GM12878 (cell line): Measurements from ENCODE around the gene ATG5. TPM values are rescaled to one million over a fixed set of nuclear protein-coding genes. Genes with fewer than 3 reads are reported as not detected.

ENCODE experiments used
- ATAC-seq: fragments of 200-7000 bp; cut with Tn5 transposase; 3 replicates; pipeline ENCODE4 v1.9.1; 2020; ENCODE audit warnings: mild to moderate bottlenecking, moderate library complexity
- BruUV-seq: library from RNA; stranded (reverse); fragments of 400-500 nt; replicated peaks from 2 replicates; lab custom pipeline; 2021; lab: Mats Ljungman, UMichigan
- CTCF ChIA-PET: fragments of 300-600 bp; sonication (Branson Sonifier 250); formaldehyde crosslinking; extraction: SDS; loops from one replicate; lab custom pipeline; 2021; ENCODE audit warnings: inconsistent platforms; lab: Yijun Ruan, JAX
- POLR2A ChIA-PET: fragments of 350-600 bp; formaldehyde crosslinking; extraction: SDS; loops from one replicate; lab custom pipeline; 2021; ENCODE audit warnings: inconsistent platforms; lab: Charles Lee
- RAD21 ChIA-PET: fragments of 300-600 bp; sonication (Branson Sonifier 250); formaldehyde crosslinking; loops from one replicate; lab custom pipeline; 2023; ENCODE audit warnings: antibody characterized with exemption; ENCODE audit not compliant: unreplicated experiment; lab: Charles Lee
- SMC1A ChIA-PET: fragments of 300-600 bp; sonication (Branson Sonifier 250); formaldehyde crosslinking; loops from one replicate; lab custom pipeline; 2023; ENCODE audit not compliant: unreplicated experiment, uncharacterized antibody; lab: Charles Lee
- DNase-seq: peaks from one replicate; pipeline ENCODE4 v3.0.0-alpha.2; 2011; ENCODE audit warnings: low read depth, low spot score
- FAIRE-seq: peaks from 3 replicates; lab custom pipeline; 2011; peaks lifted over from hg19 to GRCh38; lab: Jason Lieb, UNC
- H2AFZ ChIP-seq: 2 replicates; pipeline ENCODE4 v1.6.0; 2011; ENCODE audit warnings: low read depth, low read length, control low read depth; ENCODE audit not compliant: control insufficient read depth
- H3K27ac ChIP-seq: 2 replicates; pipeline ENCODE4 v1.5.1; 2011; ENCODE audit warnings: control low read depth; ENCODE audit not compliant: control insufficient read depth, insufficient read depth
- H3K27me3 ChIP-seq, 2 experiments: replicated peaks in 1 of 2; 2 replicates each; pipeline versions ENCODE4 v1.6.0 to v1.6.1; 2011; ENCODE audit warnings: low read length in 1 of 2; ENCODE audit not compliant: control insufficient read depth in 2 of 2, insufficient read depth in 2 of 2
- H3K36me3 ChIP-seq, 2 experiments: 2 replicates each; pipeline ENCODE4 v1.5.1; 2011; ENCODE audit warnings: low read length in 1 of 2; ENCODE audit not compliant: control insufficient read depth in 2 of 2, insufficient read depth in 2 of 2
- H3K4me1 ChIP-seq: 2 replicates; pipeline ENCODE4 v1.6.1; 2011; ENCODE audit warnings: mild to moderate bottlenecking, low read length, moderate library complexity, mixed read lengths; ENCODE audit not compliant: control insufficient read depth, insufficient read depth
- H3K4me2 ChIP-seq: 2 replicates; pipeline ENCODE4 v1.6.0; 2011; ENCODE audit warnings: control low read depth; ENCODE audit not compliant: control insufficient read depth, insufficient read depth
- H3K4me3 ChIP-seq: fragments of 200-600 bp; sonication (generic); 2 replicates; pipeline ENCODE4 v1.5.1; 2016
- H3K79me2 ChIP-seq: 2 replicates; pipeline ENCODE4 v1.6.0; 2011; ENCODE audit warnings: low read length; ENCODE audit not compliant: control insufficient read depth, insufficient read depth
- H3K9ac ChIP-seq: 2 replicates; pipeline ENCODE4 v1.8.0; 2011; ENCODE audit warnings: low read length, control low read depth, mixed read lengths; ENCODE audit not compliant: control insufficient read depth, insufficient read depth
- H3K9me3 ChIP-seq: replicated peaks from 3 replicates; pipeline ENCODE4 v1.5.1; 2011; ENCODE audit warnings: mild to moderate bottlenecking, low read length; ENCODE audit not compliant: control insufficient read depth, insufficient read depth
- H4K20me1 ChIP-seq: 2 replicates; pipeline ENCODE4 v1.6.0; 2011; ENCODE audit not compliant: control insufficient read depth, insufficient read depth
- HCFC1 ChIP-seq: fragments of 150-350 bp; IDR thresholded peaks from 2 replicates; pipeline ENCODE4 v1.6.1; 2014; ENCODE audit warnings: low read length
- JUND ChIP-seq: IDR thresholded peaks from 2 replicates; pipeline ENCODE4 v1.6.1; 2012; ENCODE audit warnings: low read depth, mild to moderate bottlenecking, low read length, improper control_type of control experiment, moderate library complexity
- MYB ChIP-seq: fragments of 150-350 bp; IDR thresholded peaks from 2 replicates; pipeline ENCODE4 v1.6.1; 2014; ENCODE audit warnings: mild to moderate bottlenecking, low read depth, low read length, borderline replicate concordance
- USF2 ChIP-seq: IDR thresholded peaks from 2 replicates; pipeline ENCODE4 v1.6.1; 2011; ENCODE audit warnings: low read depth, low read length, improper control_type of control experiment, borderline replicate concordance
- ZSCAN29 ChIP-seq: fragments of 450-650 bp; IDR thresholded peaks from 2 replicates; pipeline ENCODE4 v1.6.1; 2017; ENCODE audit warnings: mild to moderate bottlenecking, moderate library complexity
- WGBS: methylation state at CpG from one replicate; pipeline ENCODE4 v1.1.6; 2016; ENCODE audit warnings: low lambda C conversion rate; ENCODE audit not compliant: insufficient replicate concordance, insufficient coverage; ENCODE audit errors: missing lambda C conversion rate; 5-methylcytosine and 5-hydroxymethylcytosine counted together
- in situ Hi-C: fragments of 300-500 bp; cut with MboI; formaldehyde crosslinking; loops from 9 replicates; pipeline ENCODE4 v1.14.3; 2018; ENCODE audit warnings: mixed read lengths
- intact Hi-C: fragments of 100-400 bp; cut with micrococcal nuclease; formaldehyde crosslinking; loops from one replicate; pipeline ENCODE4 v1.14.2; 2022; ENCODE audit not compliant: unreplicated experiment
- polyA plus RNA-seq, 11 experiments: library from polyadenylated mRNA; depleted of rRNA in 4 of 11; unstranded in 6 of 11; stranded (reverse) in 5 of 11; fragments of >200 nt; fragmentation: Nextera tagmentation in 4 of 11; fragmentation: Illumina TruSeq in 1 of 11; extraction: Ambion mirVana in 4 of 11; extraction: Trizol in 1 of 11; gene quantifications; 1 replicate in 1 of 11; 2 replicates in 10 of 11; pipeline versions ENCODE4 v1.2.1 to v1.2.3, GENCODE V29; 2011 to 2016; ENCODE audit warnings: inconsistent platforms in 2 of 11, missing spikeins in 2 of 11, low read depth in 1 of 11
- total RNA-seq, 4 experiments: library from RNA; depleted of rRNA in 3 of 4; stranded (reverse); fragments of >200 nt in 3 of 4; fragmentation: Illumina TruSeq in 1 of 4; extraction: Trizol in 1 of 4; gene quantifications; 2 replicates each; pipeline versions ENCODE4 v1.2.1 to v1.2.3, GENCODE V29; 2013 to 2021

Gene ATG5
- total and polyA plus RNA-seq, 10 of the 15 experiments (the other 5 are each of a cell fraction or from before 2014, with no cell fraction given) = 12.9 to 51.8 (median 23.9) TPM

- Histone ChIP-seq H3K9ac (no peak overlapping the region), H3K4me2 (no peak overlapping the region), H3K79me2 (no peaks in the 10 kb centered on the region; the same call in none of the 2 replicates), H3K4me3 (no peak overlapping the region), H2AFZ (no peak overlapping the region), H4K20me1 (no peaks in the 10 kb centered on the region), H3K4me1 (no peaks in the 10 kb centered on the region), H3K27me3 (no peaks in the 10 kb centered on the region), H3K36me3 (no peaks in the 10 kb centered on the region), H3K27ac (no peak overlapping the region), H3K9me3 (no peaks in the 10 kb centered on the region)
- no peak for ATAC-seq
- no peak for DNase-seq
- CTCF ChIA-PET = interaction anchor here (0.8 to 1.9 kb wide), 3 partner anchors 8 to 45 kb away, joined by 3 to 8 read pairs (median 3); no protein-coding TSS in a partner anchor
- no TSS peak for BruUV-seq
- in situ Hi-C loops (no loop called here), intact Hi-C loops (no loop called here)
- FAIRE-seq = no peak
- 98% methylated on average over 4 of the region's 4 CpGs for WGBS
- RAD21 ChIA-PET = interaction anchor here (0.9 kb wide), 1 partner anchor 9 kb away, joined by 3 read pairs; no protein-coding TSS in a partner anchor
- POLR2A ChIA-PET = interaction anchor here (0.5 to 1.1 kb wide), 2 partner anchors 23 to 286 kb away, joined by 3 to 6 read pairs; no protein-coding TSS in a partner anchor
- SMC1A ChIA-PET = interaction anchor here (1.0 to 5.6 kb wide), 6 partner anchors 8 to 166 kb away, joined by 3 to 30 read pairs (median 4); no protein-coding TSS in a partner anchor
- TF ChIP-seq MYB = no peak
- TF ChIP-seq HCFC1 = no peak
- no peak for TF ChIP-seq USF2
- no peak for TF ChIP-seq JUND
- no peak for TF ChIP-seq ZSCAN29
Measured at GRCh38 chr6:106256201-106256968, 69.2 kb downstream of the ATG5 start.
